Measurements from ENCODE around the gene SYN1. TPM values are rescaled to one million over a fixed set of nuclear protein-coding genes. Genes with fewer than 3 reads are reported as not detected.

The SYN1 gene
- total RNA-seq, 1 donor from 2014 or later = 13.9 TPM

GRCh38 chrX:47564438-47565085, 55.1 kb downstream of the SYN1 start:
- Histone ChIP-seq H3K36me3 (peaks cover 56% of the 10 kb centered on the region), H3K4me3 (no peak overlapping the region), H3K9me3 (replicated peaks) (no peaks in the 10 kb centered on the region), H3K4me1 (peaks cover 17% of the 10 kb centered on the region), H3K27me3 (ENCODE audit: low read depth) (no peaks in the 10 kb centered on the region), H3K27ac (replicated peaks) (no peak overlapping the region)
- no peak for DNase-seq
- no peak for TF ChIP-seq CTCF (IDR thresholded peaks at IDR 0.05; ENCODE audit: borderline replicate concordance)
- intact Hi-C loops (cut with micrococcal nuclease) = no loop called here

GRCh38 chrX:47563801-47564315, 55.8 kb downstream of the SYN1 start:
- no peaks in the 10 kb centered on the region for H3K9me3 ChIP-seq (replicated peaks)
- H3K27me3 ChIP-seq (ENCODE audit: low read depth) = no peaks in the 10 kb centered on the region
- peaks cover 17% of the 10 kb centered on the region for H3K4me1 ChIP-seq
- H3K27ac ChIP-seq (replicated peaks) = no peak overlapping the region
- DNase-seq = no peak
- H3K36me3 ChIP-seq = peaks cover 49% of the 10 kb centered on the region
- TF ChIP-seq CTCF (IDR thresholded peaks at IDR 0.05; ENCODE audit: borderline replicate concordance) = no peak
- no peak overlapping the region for H3K4me3 ChIP-seq
- intact Hi-C loops (cut with micrococcal nuclease) = no loop called here

GRCh38 chrX:47562615-47563243, 56.9 kb downstream of the SYN1 start:
- no peak for DNase-seq
- H3K4me3 ChIP-seq = peak overlapping the region; percentile 73
- H3K36me3 ChIP-seq = peaks cover 39% of the 10 kb centered on the region
- intact Hi-C loops (cut with micrococcal nuclease) = no loop called here
- TF ChIP-seq CTCF (IDR thresholded peaks at IDR 0.05; ENCODE audit: borderline replicate concordance) = peak; percentile 43
- peak overlapping the region; percentile 98 for H3K27ac ChIP-seq (replicated peaks)
- H3K9me3 ChIP-seq (replicated peaks) = no peaks in the 10 kb centered on the region
- H3K27me3 ChIP-seq (ENCODE audit: low read depth) = no peaks in the 10 kb centered on the region
- H3K4me1 ChIP-seq = peaks cover 17% of the 10 kb centered on the region

- intact Hi-C loops (cut with micrococcal nuclease) = no loop called here
- Histone ChIP-seq H3K36me3 (peaks cover 29% of the 10 kb centered on the region), H3K27me3 (ENCODE audit: low read depth) (no peaks in the 10 kb centered on the region), H3K9me3 (replicated peaks) (no peaks in the 10 kb centered on the region), H3K27ac (replicated peaks) (peak overlapping the region; percentile 98), H3K4me3 (peak overlapping the region; percentile 73), H3K4me1 (peaks cover 17% of the 10 kb centered on the region)
- no peak for TF ChIP-seq CTCF (IDR thresholded peaks at IDR 0.05; ENCODE audit: borderline replicate concordance)
- no peak for DNase-seq
These were observed 58.0 kb downstream of the SYN1 start for GRCh38 chrX:47561659-47562151.

- peak; percentile 95 for DNase-seq
- Histone ChIP-seq H3K36me3 (peaks cover 25% of the 10 kb centered on the region), H3K27me3 (ENCODE audit: low read depth) (no peaks in the 10 kb centered on the region), H3K4me3 (peak within 1 kb of the TSS; percentile 73), H3K4me1 (peaks cover 17% of the 10 kb centered on the region), H3K9me3 (replicated peaks) (no peaks in the 10 kb centered on the region), H3K27ac (replicated peaks) (peak within 1 kb of the TSS; percentile 98)
- intact Hi-C loops (cut with micrococcal nuclease) = no loop called here
- no peak for TF ChIP-seq CTCF (IDR thresholded peaks at IDR 0.05; ENCODE audit: borderline replicate concordance)
These were observed 58.6 kb downstream of the SYN1 start, which contains the start of gene ARAF for GRCh38 chrX:47560934-47561658. Gene ARAF (plus strand): TSS chrX:47561205. CDS start chrX:47562968, 1,763 bp downstream.
